ENCODE measurements around the gene PTPN11.

PTPN11 gene

DNA sequence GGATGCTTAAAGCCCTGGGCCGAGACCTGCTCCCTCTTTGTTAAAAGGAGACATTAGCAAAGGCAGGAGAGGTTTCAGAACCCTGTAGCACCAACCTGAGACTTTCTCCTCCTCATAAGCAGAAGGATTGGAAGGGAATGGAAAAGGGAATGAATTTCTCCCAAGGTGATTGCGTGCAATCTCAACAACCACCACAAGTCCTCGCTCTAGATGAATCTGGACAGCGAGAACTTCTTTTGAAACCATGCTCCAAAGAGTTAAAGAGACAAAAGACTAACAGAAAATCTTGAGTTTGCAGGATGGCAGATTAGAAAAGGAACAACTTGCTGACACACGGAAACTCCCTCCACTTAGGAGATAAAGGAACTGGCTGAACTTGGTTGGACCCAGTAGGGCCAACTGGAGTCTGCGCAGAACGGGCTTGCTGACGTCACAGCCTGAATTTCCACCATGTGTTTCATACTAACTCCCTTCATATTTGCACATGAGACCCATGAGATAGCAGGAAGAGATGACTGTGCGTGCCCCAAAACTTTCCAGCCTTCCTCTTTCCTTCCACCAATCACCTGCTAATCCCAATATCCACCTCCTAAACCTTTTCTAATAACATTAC, 137.0 kb downstream of the PTPN11 start:
- DNase-seq, result no peak

DNA sequence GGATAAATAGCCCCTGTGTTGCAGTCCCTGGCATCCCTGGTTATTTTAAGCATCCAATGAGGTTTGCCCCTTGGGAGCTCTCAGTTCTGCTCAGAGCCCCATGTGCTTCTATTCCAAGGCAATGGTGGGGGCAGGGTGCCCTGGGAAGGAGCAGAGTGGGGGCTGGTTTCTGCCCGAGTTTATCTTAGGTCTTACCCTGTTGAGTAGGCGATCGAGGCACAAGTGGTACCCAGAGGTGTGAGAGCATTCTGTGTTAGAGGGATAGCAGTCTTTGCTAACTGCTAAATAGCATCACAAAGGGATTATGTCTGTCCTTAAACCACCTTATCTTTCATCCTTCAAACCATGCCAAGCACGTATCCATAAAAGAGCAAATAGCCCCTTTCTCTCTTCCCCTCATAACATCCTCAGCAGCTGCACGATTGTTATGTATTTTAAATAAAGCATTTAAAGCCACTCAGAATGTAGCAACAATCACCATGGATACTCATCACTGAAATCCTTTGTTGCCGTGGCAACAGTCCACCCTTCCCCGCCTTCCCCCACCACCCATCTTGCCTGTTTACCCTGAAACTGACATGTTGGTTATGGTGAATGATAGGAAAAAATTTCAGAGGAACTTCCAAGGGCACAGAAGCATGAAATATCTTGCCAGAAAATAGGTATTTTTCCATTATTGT, 139.3 kb downstream of the PTPN11 start:
- no peak for DNase-seq

Measured in activated CD4-positive, alpha-beta T cell treated with anti-CD3 and anti-CD28 coated beads, Interleukin-10, Interleukin-2, amounts not matched to agents 100 ng/mL and 50 ng/mL, durations not matched to agents 16 hours and 8 hours (primary cell).